Measurements from ENCODE around the gene ACSL3. TPM values are rescaled to one million over a fixed set of nuclear protein-coding genes. Genes with fewer than 3 reads are reported as not detected.
A peak's percentile ranks its signal among the peaks of the same experiment; 100 is the strongest.
"Not testable (repeated sequence)": the region's sequence is repeated elsewhere in the genome, so short reads cannot be mapped to it uniquely, and the experiment has no call there.

The ACSL3 gene
- 125 TPM for total RNA-seq

DNA sequence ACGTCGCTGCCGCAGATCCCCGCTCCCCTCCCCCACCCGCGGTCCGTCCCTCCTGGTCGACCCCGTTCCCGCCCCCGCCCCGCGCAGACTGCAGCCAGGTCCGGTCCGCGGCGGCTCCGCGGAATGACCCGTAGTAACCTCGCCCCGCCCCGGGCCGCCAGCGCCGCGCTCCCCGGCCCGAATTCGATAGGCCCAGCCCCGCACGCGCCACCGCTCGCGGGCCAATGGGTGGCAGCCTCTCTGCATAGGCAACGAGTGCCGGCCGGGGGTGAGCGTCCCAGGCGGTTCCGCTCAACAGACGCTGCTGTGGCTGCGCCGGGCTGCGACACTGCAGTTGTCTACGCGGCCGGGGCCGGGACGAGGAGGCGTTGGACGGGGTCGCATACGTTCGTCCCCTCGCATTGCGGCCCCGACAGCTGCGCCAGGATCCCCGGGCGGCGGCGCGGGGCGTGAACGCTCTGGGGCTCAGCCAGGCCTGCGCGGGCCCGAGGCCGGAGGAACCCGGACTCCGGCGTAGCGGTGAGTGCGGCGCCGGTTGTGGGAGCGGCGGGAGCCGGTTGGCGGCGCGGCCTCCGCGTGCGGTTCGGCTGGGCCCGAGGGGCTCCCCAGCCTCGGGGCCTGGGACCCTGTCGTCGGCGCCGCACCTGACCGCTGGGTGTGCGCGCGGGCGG, at the start of gene ACSL3:
Gene ACSL3 (plus strand): TSS at position 297 of the 671 bp plus-strand sequence. CDS start 47,737 bp downstream, outside the sequence.
- ATAC-seq = peak; percentile 97

DNA sequence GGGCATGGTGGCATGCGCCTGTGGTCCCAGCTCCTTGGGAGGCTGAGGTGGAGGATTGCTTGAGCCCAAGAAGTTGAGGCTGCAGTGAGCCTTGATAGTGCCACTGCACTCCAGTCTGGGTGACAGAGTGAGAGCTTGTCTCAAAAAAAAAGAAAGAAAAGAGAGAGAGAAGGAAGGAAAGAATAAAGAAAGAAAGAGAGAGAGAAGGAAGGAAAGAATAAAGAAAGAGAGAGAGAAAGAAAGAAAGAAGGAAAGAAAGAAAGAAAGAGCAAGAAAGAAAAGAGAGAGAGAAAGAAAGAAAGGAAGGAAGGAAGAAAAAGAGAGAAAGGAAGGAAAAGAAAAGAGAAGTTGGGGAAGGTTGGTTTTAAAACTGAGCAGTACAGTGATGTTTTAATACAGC, 49.0 kb upstream of the ACSL3 start:
- no peak for ATAC-seq

DNA sequence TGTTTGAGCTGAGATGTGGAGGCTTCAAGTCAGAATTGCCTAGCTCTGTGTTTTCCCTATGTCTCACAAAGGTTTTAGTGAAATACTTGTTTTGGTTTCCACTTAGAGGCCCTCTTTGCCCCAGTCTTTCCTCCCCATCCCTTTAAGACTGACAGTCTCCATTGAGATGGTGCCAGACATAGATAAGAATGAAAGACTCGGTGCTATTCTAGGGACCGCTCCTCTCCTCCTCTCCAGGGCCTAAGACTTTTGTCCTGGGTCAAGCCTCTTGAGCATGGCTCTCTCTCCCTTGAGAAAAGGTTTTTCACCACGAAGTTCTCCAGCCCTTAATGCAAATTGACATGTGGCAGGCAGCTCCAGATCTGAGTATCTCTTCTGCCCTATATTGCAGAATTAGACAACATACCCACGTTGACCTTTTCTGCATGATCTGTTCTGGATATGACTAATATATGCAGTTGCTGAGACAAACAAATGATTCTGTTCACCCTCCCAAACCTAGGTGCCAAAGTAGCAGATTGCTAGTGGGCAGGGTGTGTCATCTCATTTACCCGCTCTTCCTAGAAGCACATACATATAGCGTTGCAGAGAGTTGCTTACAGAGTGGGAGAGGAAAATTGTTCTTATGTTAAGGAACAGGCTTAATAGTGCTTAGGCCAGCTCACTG, 47.5 kb upstream of the ACSL3 start:
- ATAC-seq = peak; percentile 99

DNA sequence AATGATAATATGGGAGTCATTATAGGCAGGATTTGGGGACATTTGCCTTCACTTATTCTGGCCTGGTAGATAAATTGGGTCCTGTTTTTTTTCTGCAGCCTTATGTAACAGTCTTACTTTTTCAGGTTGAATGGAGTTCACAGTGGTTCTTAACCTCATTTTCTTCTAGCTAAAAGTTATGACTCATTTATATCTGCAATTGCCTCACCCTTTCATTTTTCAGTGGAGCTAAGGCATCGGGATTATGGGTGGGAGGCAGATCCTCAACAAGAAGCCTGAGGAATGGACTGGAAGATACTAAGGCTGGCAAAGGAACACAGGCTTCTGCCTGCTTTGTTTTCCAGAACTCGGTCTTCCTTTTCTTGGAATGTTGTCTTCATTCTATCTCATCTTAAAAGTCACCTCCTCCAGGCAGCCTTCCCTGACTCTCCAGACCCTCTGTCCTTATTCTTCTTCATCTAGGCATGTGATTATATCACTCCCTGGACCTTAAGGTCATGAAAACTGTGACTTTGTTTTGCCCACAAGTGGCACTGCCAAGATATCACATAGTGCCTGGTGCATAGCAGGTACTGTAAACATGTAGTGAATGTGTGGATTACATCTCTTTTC, 41.0 kb upstream of the ACSL3 start:
- peak; percentile 78 for ATAC-seq

DNA sequence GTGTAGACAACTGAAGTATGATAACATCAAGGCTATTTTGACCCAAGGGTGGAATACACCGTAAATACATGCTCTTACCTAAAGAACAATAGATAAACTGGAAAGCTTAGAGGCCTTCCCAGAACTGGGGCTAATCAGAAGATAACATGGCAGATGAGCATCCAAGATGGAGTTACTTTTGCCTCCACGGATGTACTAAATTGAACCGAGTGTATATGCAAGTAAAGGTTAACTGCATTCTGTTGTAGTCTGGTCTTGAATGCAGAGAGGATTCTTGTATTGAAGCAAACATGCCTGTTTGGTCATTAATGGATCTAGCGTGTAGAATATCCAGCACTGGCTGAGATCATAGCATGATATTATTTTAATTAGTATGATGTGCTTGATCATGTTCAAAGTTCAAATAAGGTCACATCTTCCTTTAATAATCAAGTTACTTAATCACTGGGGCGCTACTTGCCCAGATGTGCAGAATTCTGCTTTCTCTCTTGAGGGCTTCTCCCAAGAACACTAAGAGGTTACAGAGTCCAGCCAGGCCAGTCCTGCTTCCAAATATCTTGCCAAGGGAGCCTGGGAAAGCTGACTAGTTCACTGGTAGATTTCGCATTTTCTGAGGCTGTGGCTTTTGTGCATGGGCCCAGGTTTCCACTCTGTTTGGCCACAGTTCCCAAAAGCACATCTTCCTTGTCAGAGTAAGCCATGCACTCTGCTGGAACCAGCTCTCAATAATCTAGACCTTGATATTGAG, 37.5 kb upstream of the ACSL3 start:
- peak; percentile 8 for ATAC-seq

DNA sequence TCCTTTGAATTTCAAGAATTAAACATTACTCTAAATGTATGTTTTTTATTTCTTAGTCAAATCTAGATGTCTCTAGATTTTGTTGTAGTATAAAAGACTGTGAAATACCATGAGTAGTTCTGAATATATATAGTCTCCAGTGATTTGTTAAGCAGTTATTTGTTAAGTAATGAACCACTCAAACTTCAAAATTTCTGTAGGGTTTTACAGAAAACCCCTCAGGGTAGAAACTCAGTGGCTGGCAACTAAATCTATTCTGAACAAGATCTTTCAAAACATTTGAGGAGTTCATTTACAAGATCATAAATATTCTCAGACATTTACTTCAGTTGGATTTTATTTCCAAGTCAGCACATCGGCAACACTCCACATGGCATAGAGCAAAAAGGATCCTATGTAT, 35.8 kb upstream of the ACSL3 start:
- ATAC-seq = no peak

DNA sequence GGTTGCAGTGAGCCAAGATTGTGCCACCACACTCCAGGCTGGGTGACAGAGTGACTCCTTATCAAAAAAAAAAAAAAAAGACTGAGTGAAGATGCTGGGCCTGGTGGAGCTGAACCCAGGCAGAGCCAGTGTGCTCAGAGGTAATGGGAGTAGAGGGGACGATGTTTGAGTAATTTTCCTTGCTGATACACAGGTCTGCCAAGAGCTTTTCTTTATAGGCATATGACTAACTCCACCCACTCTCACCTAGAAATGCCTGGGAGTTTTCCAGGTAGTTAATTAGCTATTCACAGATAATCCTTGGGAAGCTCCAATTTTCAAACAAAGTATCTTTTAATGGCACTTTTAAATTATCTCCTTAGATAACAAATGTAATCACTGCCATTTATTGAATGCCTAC, 33.4 kb upstream of the ACSL3 start:
- ATAC-seq = peak; percentile 74

DNA sequence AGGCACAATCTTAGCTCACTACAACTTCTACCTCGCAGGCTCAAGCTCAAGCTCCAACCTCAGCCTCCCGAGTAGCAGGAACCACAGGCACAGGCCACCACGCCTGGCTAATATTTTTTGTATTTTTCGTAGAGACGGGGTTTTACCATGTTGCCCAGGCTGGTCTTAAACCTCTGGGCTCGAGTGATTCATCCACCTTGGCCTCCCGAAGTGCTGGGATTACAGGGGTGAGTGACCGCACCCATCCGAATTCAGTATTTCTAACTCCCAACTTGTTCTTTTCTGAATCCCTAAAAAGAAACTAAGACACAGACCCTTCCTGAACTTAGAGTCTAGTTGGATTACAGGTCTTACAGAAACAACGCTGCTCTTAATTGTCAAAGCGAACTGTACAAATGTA, 32.3 kb upstream of the ACSL3 start:
- ATAC-seq = peak; percentile 78

DNA sequence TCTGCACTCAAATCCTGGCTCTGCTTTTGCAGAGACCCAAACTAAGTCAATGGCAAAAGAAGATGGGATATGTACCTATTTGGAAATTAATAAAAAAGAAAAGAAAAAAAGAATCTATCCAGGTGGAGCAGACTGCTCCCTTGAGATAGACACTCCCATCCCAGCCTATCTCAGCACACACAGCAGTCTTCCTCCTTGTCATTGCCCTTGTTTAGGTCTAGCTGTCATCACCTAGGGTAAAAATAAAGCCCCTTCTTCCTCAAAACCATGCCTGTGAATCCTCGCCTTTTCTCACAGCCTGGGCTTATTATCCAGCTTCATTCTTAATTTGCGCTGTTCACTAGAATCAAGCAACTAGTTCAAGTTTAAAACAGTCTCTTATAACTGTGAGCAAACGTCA, 30.7 kb upstream of the ACSL3 start:
- no peak for ATAC-seq

DNA sequence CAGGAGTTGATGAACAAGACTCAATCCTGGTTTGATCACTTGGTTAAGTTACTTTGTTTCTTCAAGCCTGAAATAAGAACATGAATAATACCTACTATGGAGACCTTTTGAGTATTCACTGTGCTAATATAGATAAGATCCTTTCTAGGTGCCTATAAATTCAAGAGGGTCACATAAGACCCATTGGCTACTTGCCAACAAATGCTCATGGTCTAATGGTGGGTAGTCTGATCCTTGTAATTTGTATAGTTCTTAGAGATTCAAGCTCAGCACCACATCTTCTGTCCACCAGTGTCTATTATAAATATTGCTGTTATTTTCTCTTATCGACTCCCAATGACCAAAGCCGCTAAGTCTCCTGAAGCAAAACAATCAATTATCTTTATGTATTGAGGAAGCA, 27.4 kb upstream of the ACSL3 start:
- ATAC-seq = no peak

DNA sequence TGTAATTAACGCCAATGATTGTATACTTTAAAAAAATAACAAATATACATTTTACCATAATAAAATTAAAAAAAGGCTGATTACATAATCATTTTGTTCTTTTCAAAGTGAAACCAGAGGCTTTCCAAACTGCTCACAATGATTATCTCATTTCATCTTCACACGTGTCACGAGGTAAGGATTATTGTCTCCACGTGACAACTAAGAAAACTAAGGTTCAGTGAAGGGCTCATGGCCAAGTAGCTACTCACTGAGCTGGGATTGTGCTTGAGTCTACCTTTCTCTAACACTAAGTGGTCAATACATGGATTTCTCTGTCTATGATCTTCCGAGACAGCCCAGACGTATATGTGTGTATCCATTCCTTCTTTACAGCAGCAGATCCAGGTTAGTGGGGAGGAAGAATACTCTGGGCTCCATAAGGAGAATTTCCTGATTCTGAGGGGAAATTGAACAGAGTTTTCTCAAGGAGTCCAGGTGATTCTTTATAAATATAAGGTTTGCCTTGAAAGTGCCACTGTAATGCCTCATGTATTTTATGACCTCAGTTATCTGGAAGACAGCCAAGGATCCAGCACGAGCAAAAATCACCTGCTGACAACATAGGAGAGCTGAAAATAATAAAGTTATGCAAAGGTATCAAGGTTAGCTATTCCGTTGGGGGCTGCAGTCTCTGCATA, 25.6 kb upstream of the ACSL3 start:
- no peak for ATAC-seq

DNA sequence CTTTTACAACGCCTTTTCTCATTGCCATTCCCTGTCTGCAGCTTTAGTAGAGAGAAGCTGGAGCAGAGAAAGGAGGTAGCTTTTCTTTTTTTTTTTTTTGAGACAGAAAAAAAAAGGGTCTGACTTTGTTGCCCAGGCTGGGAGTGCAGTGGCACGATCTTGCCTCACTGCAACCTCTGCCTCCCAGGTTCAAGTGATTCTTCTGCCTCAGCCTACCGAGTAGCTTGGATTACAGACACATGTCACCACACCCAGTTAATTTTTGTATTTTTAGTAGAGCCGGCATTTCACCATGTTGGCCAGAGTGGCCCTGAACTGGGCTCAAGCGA, 25.0 kb upstream of the ACSL3 start:
- ATAC-seq = no peak

DNA sequence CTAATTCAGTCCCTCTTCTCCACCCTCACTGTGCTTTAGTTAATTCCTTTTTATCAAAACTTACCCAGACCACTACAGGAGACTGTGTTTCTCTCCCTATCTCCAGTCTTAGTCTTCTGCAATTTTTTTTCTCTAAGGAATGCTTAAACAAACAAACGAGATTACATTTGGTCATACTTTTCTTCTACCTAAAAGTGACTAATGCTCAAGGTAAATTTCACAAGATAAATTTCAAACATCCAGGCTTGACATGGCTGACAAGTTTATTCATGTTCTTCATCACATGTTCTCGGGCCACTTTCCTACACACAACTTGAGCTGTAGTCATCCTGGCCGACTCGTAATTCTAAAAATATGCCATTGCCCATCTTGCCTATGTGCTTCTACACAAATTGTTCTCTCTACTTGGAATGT, 23.2 kb upstream of the ACSL3 start:
- ATAC-seq = peak; percentile 88

DNA sequence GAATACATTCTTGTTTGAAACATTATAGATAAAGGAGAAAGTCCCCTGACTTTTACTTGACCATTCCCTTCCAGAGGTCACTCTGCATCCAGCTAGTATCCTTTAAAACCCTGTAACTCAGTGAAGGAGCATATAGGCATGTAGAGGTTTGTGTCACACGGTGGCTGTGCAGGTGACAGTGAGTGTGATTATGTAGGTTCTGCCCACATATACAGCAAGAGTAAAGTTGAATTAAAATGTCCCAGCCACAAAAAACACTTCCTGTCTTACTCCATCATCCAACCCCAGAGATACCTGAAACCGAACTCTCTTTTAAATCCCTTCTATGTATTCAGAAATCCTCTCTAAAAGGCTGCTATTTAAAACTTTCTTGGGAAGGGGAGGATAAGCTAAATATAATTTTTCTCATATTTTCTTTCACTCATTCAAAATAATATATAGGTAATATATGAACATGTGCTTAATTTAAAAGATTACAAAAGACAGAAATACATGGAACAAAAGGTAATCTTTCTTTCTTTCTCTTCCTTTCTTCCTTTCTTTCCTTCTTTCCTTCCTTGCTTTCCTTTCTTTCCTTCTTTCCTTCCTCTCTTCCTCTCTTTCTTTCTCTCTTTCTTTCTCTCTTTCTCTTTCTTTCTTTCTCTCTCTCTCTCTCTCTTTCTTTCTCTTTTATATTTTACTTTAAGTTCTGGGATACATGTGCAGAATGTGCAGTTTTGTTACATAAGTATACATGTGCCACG, 20.6 kb upstream of the ACSL3 start:
- ATAC-seq = no peak

DNA sequence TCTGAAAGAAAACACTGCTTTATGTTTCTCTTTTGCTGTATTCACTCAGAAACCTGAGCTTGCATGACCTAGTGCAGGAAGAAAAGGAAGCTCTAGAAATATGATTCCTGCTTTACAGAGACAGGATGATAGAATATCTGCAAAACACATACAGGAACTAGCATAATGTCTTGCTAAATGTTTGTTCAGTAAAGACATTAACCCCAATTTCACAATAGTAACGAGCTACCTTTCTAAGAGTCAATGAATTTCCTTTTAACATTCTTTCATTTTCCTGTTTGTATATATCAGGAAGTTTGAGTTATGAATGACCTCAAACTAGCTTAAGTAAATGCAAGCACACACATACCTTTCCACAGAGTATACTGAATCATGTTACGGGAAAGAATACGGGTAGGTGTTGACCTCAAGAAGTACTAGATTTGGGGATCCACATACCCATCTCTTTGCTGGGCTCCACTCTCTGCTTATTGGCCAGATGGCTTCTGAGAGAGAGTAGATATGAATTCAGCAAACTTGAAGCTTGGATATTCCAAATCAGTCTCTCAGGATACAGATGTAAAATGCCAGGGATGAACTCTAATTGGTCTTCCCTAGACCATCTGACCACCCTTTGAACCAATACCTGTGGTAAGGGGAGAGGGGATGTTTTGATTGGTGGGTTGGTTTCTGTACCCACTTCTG, 18.2 kb upstream of the ACSL3 start:
- ATAC-seq = peak; percentile 74

DNA sequence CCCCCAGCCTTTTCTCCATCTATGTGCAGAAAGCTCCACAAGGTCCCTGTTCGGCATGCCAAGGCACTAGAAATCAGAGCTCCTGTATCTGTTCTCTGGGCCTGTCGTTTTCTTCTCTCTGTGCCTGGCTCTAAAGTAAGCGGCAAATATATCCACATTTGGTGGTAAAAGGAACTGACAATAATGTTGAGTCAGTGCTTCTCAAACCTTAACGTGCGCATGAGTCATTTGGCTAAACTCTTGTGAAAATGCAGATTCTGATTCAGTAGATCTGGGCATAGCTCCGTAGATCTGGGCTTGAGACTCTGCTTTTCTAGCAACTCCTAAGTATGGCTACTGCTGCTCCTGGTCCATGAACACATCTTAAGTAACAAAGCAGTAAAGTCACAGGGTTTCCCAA, 16.5 kb upstream of the ACSL3 start:
- peak; percentile 62 for ATAC-seq

DNA sequence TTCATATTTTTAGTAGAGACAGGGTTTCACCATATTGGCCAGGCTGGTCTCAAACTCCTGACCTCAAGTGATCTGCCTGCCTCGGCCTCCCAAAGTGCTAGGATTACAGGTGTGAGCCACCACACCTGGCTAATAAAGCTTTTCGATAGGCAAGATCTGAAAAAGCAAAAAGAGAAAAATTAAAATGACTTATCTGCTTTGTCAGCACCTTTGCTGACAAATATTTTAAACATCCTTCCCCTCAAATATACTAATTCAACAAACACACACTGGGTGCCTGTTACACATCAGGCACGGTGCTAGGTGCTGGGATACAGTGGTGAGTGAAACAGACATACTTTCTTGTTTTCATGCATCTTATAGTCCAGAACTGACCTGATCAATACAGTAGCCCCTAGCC, 15.5 kb upstream of the ACSL3 start:
- ATAC-seq = not testable (repeated sequence)

DNA sequence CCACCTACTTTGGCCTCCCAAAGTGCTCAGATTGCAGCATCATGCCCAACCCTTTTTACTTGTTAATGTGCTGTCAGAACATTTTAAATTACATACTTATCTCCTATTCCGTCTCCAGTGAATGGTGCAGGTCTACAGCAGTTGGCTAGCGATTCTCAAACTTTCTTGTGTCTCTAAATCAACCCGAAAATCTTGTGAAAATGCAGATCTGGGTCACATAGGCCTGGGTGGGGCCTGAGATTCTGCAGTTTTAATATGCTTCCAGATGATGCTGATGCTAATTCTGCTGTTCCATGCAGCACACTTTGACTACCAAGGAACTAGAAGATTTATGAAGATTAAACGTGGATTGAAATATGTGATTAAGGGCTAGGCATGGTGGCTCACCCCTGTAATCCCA, 14.8 kb upstream of the ACSL3 start:
- ATAC-seq = no peak

DNA sequence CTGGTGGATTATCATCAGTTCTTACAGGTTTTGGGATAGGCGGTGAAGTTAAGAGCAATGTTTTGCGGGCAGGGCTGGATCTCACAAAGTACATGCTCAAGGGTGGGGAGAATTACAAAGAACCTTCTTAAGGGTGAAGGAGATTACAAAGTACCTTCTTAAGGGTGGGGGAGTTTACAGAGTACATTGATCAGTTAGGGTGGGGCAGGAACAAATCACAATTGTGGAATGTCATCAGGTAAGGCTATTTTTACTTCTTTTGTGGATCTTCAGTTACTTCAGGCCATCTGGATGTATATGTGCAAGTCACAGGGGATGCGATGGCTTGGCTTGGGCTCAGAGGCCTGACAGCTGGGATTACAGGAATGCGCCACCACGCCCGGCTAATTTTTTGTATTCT, 12.8 kb upstream of the ACSL3 start:
- peak; percentile 20 for ATAC-seq

DNA sequence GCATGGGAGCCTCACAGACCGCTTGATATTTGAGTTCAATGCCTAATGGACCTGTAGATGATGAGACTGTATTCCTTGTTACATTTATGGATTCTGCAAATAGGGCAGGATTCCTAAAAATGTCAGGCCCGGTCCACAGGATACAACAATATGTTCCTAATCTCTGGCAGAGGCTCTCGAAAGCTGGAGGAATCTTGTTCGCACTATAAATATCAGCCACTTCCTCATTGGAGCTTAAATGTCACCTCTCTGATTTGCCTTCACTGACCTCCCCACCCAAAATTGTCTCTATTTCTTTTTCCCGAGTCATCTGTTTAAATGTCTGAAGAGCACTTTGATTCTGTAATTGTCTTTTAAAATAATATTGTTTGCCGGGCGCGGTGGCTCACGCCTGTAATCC, 12.0 kb upstream of the ACSL3 start:
- no peak for ATAC-seq

DNA sequence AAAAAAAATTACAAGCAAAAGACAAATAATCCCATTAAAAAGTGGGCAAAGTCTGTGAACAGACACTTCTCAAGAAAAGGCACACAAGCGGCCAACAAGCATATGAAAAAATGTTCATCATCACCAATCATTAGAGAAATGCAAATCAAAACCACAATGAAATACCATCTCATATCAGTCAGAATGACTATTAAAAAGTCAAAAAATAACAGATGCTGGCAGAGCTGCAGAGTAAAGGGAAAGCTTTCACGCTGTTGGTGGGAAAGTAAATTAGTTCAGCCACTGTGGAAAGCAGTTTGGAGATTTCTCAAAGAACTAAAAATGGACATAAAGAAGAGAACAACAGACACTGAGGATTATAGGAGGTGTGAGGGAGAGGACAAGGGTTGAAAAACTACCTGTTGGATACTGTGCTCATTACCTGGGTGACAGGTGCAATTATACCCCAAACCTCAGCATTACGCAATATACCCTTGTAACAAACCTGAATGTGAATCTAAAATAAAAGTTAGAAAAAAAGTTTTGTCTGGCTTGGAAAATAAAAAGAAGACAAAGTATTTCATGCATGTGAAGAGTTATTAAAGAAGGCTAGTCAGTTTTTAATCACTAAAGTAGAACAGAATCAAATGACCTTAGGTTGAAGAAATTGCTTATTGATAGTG, 8.7 kb upstream of the ACSL3 start:
- no peak for ATAC-seq
